ENCODE results near the gene PROZ.

PROZ gene

DNA sequence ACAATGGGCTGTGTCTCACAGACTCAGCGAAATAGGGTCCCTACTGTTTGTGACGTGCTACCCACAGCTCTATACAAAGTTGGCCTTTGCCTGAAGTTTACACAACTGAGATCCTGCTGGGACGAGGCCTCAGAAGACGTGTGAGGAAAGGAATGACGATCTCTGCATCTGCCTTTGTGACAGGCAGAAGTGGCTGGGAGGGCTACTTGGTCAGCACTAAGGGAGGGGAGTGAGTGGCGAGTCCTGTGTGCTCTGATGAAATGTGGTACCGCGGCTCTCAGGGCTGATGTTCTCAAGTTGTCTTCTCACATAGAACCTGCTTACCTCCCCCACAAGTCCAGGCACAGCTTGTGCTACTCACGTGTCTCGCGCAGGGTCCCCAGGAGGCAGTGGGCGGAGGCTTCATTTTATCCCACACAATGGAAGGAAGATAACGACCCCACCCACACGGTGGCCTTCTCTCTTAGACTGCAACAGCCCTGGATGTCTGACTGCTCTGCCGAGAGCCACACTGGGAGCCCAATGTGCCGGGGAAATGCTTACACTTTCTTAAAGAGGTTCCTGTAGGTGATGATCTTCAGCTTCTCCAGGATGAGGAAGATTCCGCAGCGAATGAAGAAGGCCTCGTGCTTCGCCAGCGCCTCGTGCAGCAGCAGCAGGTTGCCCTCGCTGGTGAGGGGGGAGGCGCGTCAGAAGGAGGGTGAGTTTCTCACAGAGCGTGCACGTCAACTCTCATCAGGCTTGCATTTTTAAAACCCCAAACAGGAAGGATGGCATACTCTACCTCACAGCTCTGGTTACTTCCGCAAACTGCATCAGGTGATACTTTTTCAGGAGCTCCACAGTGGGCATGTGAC lies 21.2 kb downstream of the PROZ start:
- no peak for DNase-seq

DNA sequence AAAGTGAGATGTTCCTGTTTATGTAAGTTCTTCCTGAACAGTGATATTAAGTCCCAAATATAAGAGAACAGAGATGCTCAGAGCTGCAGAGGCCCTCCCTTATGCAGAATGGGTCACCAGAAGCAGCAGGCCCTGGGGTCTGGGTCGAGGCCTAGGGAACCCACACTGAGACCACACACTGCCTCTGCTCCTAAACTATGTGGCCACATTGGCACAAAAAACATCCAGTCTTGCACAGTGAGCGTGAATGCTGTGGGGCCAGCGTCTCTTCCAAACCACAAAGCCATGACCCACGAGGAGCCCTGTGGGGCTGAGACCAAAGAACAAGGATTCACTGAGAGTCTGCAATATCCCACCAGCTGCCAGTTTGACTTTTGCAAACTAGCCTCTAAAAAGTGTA lies 23.6 kb downstream of the PROZ start:
- DNase-seq, result no peak

DNA sequence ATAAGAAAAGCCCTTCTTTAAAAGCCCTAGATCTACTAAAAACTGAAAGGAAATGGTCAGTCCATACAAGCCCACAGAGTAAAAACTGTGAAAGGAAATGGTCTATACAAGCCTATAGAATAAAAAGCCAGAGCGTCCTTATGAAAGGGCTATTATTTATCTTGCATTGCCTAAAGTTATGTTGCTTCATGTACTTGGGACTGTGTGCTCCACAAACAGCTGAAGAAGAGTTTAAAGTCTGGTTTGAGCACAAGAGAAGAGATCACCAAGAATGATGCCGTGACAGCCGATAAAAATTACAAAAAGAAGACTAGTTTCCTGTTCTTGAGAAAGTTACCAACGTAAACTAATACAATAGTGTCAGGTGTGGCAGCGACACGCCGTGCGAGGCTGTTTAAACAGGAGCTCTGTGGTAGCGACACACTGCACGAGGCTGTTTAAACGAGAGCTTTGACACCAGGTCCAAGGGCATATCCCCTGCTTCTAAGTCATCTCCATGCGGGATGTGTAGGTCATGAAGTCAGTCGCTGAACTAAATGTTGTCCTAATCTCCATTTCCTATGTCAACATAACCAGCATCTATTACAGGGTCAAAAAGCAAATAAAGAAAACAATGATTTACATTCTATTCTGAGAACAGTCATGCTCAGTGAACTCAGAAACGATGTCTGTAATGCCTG lies 25.1 kb downstream of the PROZ start:
- DNase-seq, result no peak

DNA sequence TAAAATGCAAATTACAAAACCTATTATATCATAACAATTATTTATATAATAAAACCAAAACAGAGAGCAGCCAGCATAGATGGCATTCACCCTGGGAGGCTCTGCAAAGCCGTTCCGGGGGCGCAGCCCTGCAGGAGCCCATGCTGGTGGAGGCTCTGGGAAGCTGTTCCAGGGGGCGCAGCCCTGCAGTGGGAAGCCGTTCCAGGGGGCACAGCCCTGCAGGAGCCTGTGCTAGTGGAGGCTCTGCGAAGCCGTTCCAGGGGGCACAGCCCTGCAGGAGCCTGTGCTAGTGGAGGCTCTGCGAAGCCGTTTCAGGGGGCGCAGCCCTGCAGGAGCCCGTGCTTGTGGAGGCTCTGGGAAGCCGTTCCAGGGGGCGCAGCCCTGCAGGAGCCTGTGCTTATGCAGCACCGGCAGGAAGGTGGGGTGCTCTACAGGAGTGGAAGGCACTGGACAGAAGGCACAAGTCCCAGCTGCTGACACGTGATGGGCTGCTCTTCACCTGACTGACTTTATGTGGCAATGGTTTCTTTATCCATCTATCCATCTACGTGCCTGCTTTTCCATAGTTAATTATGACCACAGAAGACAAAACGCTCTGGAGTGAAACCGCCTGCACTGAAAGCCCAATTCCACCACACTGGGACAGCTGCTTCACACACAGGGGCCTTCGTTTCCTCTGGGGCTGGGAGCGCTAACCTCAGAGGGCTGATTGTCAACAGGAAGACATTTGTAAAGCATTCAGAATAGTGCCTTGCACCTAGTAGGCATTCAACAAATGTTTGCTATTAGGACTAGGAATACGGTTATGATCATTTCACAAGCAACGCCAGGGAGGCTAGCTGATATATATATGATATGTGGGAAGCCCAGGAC lies 26.4 kb downstream of the PROZ start:
- no peak for DNase-seq

DNA sequence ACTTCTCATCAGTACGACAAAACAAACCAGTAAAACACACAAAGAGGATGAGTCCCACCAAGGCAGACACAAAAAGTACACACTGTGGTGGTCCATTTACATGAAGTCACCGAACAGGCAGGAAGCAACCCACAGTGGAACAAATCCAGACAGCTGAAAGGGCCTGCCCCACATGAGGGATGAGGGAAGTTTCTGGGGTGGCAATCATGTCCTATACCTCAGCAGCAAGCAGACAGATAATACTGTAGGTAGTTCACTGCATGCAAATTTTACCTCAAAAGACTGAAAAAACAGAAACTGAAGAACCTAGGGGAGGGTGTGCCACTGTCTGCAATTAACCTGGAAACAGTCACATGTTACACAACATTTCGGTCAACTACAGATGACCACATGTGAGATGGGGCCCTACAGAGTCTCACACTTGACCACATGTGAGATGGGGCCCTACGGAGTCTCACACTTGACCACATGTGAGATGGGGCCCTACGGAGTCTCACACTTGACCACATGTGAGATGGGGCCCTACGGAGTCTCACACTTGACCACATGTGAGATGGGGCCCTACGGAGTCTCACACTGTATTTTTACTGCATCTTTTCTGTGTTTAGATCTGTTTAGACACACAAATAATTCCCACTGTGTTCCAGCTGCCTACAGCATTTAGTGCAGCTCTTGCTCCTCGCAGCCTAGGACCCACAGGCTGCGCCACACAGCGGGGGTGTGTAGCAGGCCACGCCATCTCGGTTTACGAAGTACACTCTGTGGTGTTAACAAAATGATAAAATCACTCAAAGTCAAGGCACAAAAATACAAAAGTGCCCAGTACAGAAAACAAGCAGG lies 27.8 kb downstream of the PROZ start:
- no peak for DNase-seq

DNA sequence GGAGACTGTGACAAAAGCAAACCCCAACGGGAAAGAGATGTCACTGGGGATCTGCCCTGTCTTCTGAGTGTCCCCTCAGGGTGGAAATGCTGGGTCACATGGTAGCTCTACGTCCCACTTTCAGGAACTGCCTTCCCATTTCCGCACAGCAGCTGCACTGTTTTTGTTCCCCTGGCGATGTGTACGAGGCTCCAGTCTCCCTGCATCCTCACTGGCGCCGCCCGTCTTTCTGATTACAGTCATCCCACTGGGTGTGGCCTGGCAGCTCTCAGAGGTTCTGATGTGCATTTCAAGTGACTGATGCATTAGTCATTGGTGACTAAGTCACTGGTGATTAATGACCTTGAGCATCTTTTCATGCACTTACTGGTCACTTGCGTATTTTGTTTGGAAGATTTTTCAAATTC lies 28.8 kb downstream of the PROZ start:
- no peak for DNase-seq

DNA sequence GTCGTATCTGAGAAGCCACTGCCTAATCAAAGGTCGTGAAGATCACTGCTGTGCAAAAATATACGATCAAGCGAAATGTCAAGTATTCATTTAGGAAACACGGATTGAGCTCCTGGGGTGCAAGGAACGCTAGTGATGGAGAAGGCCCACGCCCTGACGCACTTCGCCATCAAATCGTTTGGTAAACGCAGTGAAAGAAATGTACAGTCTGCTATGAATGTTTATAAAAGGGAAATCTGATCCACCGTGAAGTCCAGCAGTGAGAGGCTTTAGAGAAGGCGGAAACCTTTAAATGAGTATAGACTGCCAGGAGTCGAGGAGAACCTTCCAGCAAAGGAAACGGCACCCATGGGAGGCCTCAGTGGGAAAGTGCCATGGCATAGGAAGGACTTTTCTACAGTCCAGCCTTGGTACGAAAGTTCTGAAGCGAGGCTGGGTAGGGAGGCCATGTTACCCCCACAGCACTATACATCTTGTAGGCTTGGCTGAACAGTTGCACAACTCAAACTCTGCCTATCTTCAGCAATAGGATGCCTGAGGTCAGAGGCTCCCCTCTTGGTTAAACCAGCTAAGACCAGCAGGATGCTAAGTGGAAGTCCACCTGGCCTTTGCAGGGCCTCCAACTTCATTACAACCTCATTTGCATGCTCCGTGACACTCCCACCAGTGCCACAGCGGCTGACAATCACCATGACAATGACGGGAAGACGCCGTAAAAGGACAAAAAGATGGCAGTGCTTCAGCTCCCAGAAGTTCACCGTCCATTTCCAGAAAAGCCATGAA lies 29.6 kb downstream of the PROZ start:
- DNase-seq, result no peak

DNA sequence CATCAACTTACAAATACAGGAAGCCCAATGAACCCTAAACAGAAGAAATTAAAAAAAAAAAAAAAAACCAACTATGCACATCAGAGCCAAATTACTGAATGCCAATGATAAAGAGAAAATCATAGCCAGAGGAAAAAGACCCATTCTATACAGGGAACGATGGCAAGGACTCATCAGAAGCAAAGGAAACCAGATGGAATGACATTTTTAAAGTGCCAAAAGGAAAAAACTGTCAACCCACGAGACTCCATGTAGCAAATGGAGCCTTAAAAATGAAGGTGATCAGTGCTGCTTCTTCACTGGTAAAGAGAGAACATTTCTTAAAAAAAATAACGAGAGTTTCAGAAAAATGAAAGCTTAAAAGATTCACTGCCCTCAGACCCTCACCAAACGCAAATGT lies 31.7 kb downstream of the PROZ start:
- DNase-seq, result no peak

DNA sequence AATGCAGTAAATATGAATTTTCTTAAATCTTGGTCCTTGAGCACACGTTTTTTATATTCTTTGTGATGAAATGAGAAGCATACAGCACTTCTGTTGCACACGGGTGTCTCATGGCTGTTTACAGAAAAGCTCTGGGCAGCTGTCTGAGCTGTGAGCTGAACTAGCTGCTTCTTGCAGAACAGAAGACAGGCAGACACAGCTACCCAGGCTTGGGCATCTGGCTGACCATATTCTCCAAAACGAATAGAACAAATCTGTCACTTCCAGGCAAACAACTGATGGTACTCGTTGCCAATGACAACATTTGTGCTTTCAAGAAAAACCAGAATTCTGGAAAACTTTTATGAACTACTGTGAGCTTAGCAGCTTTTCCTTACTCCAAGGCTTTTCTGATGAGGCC lies 33.8 kb downstream of the PROZ start:
- DNase-seq, result no peak

DNA sequence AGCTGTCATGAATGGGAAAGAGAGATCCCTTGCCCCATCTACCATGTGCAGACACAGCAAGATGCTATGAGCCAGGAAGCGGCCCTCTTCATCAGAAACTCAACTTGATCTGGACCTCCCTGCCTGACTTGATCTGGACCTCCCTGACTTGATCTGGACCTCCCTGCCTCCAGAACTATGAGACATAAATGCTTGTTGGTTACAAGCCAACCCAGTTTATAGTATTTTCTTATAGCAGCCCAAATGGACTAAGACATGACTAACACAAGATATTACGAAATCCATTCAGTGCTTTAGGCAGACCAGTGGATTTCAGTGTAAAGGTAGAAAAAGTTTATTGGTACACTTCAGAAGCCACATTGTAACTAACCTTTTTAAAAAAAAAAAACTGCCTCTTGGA lies 34.5 kb downstream of the PROZ start:
- DNase-seq, result no peak

DNA sequence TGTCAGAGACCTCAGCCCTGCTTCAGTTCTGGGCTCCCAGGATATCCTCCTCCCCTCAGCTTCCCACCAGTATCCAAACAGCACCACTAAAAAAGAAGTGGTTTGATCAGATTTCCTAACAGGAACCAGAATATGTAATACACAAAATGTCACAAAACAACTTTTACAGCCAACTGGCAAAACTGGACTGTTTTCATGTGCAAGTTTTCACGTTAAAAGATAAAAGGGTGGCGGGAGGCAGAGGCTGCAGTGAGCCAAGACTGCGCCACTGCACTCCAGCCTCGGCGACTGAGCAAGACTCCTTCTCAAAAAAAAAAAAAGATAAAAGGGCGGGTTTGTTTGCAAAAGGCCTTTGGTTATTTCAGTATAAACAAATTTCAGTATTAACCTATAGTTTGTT lies 36.9 kb downstream of the PROZ start:
- DNase-seq, result no peak

DNA sequence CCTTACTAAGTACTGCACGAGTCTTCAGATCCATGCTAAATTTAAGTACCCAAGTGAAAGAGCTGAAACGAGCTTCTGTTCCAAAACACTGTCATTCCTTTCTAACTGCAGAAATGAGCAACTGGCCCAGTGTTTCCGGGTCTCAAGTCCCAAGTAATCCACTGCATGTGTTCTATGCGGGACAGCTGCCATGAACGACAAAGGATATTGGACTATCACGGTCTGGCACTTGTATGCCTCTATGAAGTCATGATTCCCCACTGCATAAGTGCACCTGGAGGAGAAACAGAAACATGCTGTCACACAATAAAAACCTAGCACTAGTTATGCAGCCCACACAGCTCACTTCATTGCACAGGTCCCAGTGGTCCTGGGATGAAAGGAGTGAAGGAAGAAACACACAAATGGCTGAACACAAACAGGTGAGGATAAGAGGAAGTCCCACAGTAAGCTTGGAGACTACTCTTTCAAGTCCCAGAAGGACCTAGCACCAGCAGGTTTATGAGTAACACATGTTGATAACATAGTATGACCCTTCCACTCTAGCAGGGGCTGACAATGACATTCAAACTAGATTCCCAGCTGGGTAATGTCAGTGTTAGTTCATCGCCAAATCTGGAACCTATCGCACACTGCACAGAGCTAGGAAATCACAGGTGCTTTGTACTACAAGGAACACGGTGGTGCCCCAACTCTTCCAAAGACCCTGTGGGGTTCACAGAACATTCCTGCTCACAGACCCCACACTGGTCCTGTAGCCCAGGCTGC lies 38.7 kb downstream of the PROZ start:
- DNase-seq, result no peak

DNA sequence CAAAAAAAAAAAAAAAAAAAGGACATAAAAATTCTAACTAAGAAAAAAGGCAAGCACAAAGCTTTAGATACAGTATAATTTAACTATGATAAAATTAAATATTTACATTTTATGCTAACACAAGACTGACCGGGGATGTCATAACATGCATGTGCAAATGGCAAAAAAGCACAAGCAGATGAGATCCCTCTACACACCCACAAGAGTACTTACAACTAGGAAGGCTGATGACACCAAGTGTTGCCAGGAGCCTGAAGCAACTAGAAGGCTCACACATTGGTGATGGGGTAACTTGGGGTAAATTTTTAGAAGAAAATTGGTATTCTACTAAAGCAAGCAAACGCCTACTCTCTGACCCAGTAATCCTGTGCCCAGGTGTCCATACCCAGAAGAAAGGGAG lies 43.4 kb downstream of the PROZ start:
- DNase-seq, result no peak

DNA sequence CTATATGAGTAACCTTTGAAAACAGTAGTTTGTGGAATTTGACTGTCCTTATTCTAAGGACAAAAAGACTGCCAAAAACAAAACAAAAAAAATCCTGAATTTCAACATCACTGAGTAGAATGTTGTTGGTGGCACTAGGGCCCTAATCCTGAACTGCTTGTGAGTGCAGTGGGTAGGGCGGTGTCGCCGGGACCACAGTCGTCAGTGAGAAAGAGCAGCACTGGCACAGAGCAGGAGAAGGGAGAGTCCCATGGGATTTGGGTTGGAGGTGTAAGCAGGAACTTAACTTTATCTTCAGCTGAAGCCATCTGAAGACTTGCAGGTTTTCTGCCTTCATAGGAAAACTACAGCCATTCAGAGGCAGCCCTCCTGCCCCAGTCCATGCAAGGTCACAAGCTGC lies 44.5 kb downstream of the PROZ start:
- no peak for DNase-seq

DNA sequence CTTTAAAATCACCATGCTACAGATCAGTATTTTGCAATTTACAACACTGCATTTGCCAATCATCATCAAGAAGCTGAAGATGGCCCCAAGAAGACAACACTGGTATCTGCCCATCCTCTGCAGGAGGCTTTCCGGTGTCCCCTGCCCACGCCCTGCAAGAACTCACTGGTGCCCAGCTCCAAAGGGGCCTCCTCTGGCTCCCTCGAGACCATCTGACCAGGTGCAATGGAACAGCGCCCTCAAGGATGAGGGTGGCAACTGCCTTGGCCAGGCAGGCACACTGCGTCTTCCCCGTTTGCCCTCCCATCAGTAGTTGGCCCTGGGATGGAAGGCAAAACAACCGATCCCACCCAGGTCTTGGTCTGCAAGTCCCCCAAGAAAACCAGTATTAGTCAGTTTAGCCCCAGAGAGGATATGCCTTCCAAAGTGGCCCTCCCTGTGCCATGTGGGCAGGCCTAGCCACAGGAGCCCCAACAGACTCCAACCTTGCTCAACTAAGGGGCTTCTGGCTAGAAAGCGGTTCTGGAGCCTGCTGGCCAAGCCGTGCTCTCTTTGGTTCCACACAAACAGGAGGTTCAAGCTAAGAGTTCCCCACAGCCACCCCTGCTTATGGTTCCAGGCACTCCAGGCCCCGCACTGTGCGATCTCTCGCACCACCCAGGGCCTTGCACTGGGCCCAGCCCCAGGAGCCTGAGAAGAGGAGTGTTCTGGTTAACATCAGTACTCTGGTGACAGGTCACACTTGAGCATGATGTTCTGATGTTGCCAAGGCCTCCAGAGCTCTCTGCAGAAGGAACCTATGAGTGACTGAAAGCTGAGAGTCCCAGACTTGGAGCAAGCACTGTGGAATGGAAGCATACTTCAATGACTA lies 45.3 kb downstream of the PROZ start:
- no peak for DNase-seq

DNA sequence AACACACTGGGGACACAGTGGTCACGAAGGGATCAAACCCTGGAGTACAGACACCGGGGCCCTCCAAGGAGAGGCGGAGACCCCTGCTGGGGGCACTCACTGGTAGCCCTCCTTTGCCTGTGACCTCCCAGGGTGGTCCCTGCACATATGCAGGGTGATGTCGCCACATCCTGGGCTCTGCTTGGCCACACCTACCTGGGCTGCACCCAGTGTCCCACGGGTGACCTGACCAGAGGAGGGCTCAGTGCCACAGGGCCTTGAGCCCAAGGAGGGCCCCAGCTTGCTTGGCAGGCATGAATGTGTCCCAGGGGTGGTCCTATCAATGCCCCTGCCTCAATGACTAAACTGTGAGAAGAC lies 45.9 kb downstream of the PROZ start:
- DNase-seq, result no peak

DNA sequence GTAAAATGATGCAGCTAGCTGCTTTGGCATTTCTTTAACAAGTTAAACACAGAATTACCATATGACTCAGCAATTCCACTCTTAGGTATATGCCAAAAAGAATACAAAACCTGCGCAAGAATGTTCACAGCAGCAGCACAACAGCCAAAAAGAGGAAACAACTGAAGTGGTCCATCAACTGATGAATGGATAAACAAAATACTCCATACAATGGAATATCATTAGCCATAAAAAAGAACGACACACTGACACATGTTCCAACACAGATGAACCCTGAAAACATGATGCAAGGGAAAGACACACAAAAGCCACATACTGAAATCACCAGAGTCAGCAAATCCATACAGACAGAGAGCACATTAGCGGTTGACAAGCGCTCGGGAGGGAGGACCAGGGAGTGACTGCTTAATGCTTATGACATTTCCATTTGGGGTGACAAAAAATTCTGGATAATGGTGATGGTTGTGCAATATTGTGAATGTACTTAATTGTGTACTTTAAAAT lies 47.0 kb downstream of the PROZ start:
- no peak for DNase-seq

DNA sequence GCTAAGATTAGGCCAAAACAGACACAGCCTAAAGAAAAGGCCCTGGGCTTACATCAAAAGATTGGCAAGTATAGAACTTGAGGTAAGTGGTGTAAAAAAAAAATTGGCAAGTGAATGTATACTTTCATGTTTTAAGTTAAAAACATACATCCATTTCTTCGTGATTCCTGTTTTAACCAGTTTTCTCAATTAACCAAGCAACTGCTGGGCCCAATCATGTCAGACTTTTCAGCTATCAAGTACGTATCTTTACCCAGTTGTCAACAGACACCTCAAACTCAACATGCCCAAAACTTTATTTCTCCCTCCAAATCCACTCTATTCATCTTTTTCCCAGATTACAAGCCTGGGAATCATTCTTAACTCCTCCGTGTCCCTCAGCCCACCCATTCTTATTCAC lies 49.0 kb downstream of the PROZ start:
- no peak for DNase-seq

DNA sequence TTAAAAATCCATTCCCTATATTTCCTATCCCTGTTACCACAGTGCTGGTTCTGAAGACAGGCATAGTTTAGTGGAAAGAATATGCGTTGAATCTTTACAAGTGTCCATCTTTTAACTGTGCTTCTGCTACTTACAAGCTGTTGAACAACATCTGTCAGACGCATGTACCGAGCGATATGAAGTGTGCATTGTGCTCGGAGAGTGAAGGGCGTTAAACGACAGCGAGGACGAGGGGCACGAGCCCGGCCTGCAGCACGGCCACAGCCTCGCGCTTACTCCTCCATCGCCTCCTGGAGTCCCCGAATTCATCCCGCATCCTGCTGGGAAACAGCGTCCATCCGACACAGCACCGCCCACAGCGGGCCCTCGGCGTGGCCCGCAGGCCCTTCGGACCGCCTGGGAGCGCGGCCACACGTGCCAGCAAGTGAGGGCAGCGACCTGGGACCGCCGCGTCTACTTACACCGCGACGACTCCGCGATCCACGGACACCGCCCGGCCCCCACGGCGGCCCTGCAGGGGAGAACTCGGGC lies 49.5 kb downstream of the PROZ start:
- no peak for DNase-seq
